ENCODE data around the gene ZNG1A. TPM values are rescaled to one million over a fixed set of nuclear protein-coding genes. Genes with fewer than 3 reads are reported as not detected.
"Not testable (repeated sequence)": the region's sequence is repeated elsewhere in the genome, so short reads cannot be mapped to it uniquely, and the experiment has no call there.

ZNG1A gene
- total and polyA plus RNA-seq, 4 donors: 37.5 to 51.4 (median 42.0) TPM

DNA sequence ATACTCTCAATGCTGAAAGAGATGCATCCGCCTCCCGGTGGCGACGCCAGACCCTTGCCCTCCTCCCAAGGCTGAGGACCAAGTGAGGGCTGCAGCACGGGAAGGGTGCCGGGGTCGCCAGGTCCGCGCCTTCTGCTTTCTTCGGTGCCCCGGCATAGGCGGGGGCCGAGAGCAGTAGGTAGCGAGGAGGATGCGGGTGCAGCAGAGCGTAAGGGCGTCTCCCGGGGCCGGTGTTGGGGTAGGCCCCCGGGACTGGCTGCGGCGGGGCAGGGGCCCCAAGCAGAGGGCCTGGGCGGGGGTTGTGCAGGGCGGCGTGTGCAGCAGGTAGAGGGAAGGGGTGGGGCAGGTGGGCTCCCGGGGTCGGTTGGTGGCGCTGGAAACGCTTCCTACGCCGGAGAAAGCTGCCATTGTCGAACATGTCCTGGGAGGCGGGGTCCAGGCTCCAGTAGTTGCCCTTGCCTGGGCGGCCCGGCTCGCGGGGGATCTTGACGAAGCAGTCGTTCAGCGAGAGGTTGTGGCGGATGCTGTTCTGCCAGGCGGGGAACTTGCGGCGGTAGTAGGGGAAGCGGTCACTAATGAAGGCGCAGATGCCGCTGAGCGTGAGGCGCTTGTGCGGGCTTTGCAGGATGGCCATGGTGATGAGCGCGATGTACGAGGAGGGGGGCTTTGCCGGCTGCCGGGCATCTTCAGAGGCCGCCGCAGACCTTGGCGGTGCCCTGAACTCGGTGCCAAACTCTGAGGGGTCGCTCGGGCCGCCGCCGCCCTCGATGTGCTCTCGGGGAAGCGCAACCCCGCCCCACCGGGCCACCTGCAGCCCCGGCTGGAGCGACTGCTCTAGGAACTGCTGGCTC is 61.5 kb downstream of the ZNG1A start:
- Histone ChIP-seq H3K4me1 (ENCODE audit: control insufficient read depth, insufficient read depth, low read length) (peaks cover 17% of the 10 kb centered on the region), H3K27me3 (ENCODE audit: control insufficient read depth, insufficient read depth, low read length) (peaks cover 37% of the 10 kb centered on the region)
- not testable (repeated sequence) for H3K4me3 ChIP-seq (ENCODE audit: low read depth, low read length); H3K36me3 ChIP-seq (ENCODE audit: control insufficient read depth, insufficient read depth, low read length); H3K9me3 ChIP-seq (ENCODE audit: control insufficient read depth, insufficient read depth, low read length); H3K27ac ChIP-seq (ENCODE audit: low read depth, low read length)
- 2% methylated on average over 33 of the region's 71 CpGs for WGBS (ENCODE audit: insufficient coverage)
- peak in 2 of 6 donors; percentile 8 to 10 for DNase-seq (ENCODE audit: low read depth in 4 of 6, low spot score in 6 of 6)

DNA sequence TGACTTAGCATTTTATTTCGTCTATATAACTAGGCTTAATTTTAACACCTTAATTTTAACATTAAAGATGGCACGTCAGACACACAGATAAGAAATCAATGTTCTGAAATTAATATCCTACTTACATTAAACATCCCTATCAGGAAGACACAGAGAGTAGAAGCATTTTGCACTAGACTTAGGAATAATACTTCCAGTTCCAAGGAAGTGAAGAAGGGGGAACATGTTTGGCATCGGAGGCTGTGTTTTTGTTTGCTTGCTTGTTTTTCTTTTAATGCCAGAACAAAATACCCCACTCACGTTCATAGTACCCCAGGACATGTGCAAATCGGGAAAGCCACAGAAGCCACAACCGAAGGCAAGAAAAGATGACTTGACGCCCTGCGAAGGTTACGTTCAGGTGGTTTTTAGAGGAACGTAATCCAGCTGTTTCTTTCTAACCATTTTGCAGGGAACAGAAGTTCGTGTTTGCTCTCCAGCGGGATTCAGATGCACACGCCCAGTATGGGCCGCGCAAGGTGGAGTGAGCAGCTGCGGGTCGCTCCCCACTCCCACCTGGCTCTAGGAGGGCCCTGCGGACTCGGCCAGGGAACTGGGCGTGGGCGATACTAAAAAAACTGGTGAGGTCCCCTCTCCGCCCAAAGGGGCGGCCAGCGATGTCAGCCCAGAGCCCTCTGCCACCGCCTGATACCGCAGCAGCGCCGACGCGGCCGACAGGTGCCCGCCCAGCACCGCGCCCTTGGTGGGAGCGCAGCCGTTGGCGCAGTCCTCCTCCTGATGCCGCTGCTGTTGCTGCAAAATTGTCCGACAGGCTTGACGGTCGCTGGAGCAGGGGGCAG is 62.4 kb downstream of the ZNG1A start:
- not testable (repeated sequence) for H3K9me3 ChIP-seq (ENCODE audit: control insufficient read depth, insufficient read depth, low read length); H3K27ac ChIP-seq (ENCODE audit: low read depth, low read length); H3K36me3 ChIP-seq (ENCODE audit: control insufficient read depth, insufficient read depth, low read length); H3K4me3 ChIP-seq (ENCODE audit: low read depth, low read length)
- 2% methylated on average over 31 of the region's 41 CpGs for WGBS (ENCODE audit: insufficient coverage)
- Histone ChIP-seq H3K27me3 (ENCODE audit: control insufficient read depth, insufficient read depth, low read length) (peaks cover 40% of the 10 kb centered on the region), H3K4me1 (ENCODE audit: control insufficient read depth, insufficient read depth, low read length) (peaks cover 17% of the 10 kb centered on the region)
- peak in 2 of 6 donors; percentile 6 to 31 for DNase-seq (ENCODE audit: low read depth in 4 of 6, low spot score in 6 of 6)

DNA sequence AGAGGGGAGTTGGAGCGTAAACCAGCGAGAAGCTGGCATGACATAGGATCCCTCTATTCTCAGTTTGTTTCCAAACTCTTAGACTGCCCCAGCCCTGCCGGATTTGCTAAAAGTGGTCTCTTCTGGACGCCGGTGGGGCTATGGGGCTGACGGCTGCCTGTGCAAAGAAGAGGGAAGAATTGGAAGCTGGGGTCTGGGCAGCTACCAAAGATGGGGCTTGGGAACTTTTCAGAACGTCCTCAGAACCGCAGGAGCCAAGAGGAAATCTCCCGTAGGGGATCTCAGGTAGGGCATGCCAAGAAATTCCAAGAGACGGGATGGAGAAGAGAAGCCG is 63.8 kb downstream of the ZNG1A start:
- not testable (repeated sequence) for H3K36me3 ChIP-seq (ENCODE audit: control insufficient read depth, insufficient read depth, low read length); H3K9me3 ChIP-seq (ENCODE audit: control insufficient read depth, insufficient read depth, low read length); H3K27ac ChIP-seq (ENCODE audit: low read depth, low read length); H3K4me3 ChIP-seq (ENCODE audit: low read depth, low read length)
- 0% methylated on average over 4 of the region's 11 CpGs for WGBS (ENCODE audit: insufficient coverage)
- DNase-seq (ENCODE audit: low read depth in 4 of 6, low spot score in 6 of 6): peak in 2 of 6 donors; percentile 23 to 27
- Histone ChIP-seq H3K4me1 (ENCODE audit: control insufficient read depth, insufficient read depth, low read length) (peaks cover 17% of the 10 kb centered on the region), H3K27me3 (ENCODE audit: control insufficient read depth, insufficient read depth, low read length) (peaks cover 40% of the 10 kb centered on the region)

DNA sequence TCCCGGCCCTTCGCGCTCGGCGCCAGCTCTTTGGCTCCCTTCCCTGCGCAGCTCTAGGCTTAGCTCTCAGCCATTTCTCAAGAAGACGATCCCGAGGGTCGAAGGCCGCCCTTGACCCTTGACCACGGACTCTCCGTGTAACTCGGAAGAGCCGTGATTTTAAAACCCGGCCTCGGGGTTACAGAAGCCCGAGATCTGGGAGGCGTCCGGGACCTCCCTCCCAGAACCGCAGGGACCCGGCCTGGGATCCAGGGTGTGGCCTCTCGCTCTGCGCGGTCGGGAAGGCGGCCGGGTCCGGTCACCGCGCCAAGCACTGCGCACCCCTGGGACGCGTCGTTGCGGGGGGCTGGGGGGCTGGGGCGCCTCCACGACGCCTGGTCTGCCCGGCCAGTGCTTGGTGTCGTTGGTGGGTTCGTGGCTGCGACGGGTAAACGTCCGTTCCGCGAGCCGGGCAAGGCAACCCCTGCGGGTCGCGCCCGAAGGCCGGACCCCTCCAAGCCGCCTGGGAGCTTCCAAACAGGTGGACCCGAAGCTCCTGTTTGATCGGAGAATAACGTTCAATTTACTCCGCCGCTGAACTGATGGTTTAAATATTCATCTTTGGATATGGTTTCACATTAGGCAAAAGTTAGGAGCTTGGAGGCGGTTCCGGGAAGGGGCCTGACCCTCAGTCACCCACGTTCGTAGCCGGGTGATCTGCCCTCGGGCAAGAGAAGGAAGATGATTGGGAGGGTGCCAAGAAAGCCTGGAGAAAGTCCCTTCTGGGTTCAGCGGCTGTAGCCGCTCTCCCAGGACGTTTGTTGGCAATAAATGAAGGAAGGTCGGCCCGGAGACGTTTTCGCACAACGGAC is 64.4 kb downstream of the ZNG1A start:
- WGBS (ENCODE audit: insufficient coverage): under 1% methylated on average over 67 of the region's 73 CpGs
- DNase-seq (ENCODE audit: low read depth in 4 of 6, low spot score in 6 of 6): peak in 2 of 6 donors; percentile 29 to 44
- H3K9me3 ChIP-seq (ENCODE audit: control insufficient read depth, insufficient read depth, low read length); H3K27ac ChIP-seq (ENCODE audit: low read depth, low read length); H3K4me3 ChIP-seq (ENCODE audit: low read depth, low read length); H3K36me3 ChIP-seq (ENCODE audit: control insufficient read depth, insufficient read depth, low read length): not testable (repeated sequence)
- Histone ChIP-seq H3K4me1 (ENCODE audit: control insufficient read depth, insufficient read depth, low read length) (peaks cover 17% of the 10 kb centered on the region), H3K27me3 (ENCODE audit: control insufficient read depth, insufficient read depth, low read length) (peaks cover 43% of the 10 kb centered on the region)

DNA sequence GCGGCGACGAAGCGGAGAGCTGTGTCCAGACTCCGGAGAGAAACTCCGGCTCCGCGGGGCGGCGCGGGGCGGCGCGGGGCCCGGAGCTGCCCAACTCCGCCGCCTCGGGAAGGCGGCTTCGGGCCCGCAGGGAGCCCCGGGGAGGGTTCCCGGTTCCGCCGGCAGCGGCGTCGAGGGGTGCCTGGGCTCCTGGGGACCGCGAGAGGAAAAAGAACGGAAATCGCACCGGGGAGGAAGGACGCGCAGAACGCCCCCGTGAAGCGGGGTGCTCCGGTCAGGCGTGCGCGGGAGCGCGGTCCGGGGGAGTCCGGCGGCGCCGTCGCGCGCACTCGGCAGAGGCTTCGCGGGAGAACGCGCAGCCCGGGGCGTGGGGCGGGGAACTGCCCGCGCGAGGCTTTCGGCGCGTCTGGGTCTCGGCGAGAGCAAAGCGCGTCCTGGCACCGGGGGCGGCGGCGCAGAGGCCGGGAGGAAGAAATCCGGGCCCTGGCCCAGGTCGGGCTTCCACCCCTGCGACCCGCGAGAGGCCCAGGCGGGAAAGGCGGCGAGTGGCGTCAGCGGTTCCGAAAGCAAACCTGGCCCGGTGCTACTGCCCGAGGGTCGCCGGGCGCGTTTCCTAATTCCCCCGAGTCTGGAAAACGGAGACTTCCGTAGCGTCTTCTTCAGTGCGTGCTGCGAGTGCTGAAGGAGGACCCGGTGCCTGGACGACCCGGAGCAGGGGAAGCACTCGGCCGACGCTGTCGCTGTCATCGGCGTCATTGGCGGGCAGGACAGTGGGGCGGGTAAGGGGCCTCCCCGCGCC is 65.2 kb downstream of the ZNG1A start:
- not testable (repeated sequence) for H3K9me3 ChIP-seq (ENCODE audit: control insufficient read depth, insufficient read depth, low read length); H3K27ac ChIP-seq (ENCODE audit: low read depth, low read length); H3K4me3 ChIP-seq (ENCODE audit: low read depth, low read length); H3K36me3 ChIP-seq (ENCODE audit: control insufficient read depth, insufficient read depth, low read length)
- peak in 2 of 6 donors; percentile 56 to 59 for DNase-seq (ENCODE audit: low read depth in 4 of 6, low spot score in 6 of 6)
- peaks cover 49% of the 10 kb centered on the region for H3K27me3 ChIP-seq (ENCODE audit: control insufficient read depth, insufficient read depth, low read length)
- under 1% methylated on average over 111 of the region's 111 CpGs for WGBS (ENCODE audit: insufficient coverage)
- peaks cover 17% of the 10 kb centered on the region for H3K4me1 ChIP-seq (ENCODE audit: control insufficient read depth, insufficient read depth, low read length)

- under 1% methylated on average over 23 of the region's 55 CpGs for WGBS (ENCODE audit: insufficient coverage)
- Histone ChIP-seq H3K27me3 (ENCODE audit: control insufficient read depth, insufficient read depth, low read length) (peaks cover 47% of the 10 kb centered on the region), H3K4me1 (ENCODE audit: control insufficient read depth, insufficient read depth, low read length) (peaks cover 16% of the 10 kb centered on the region)
- not testable (repeated sequence) for H3K27ac ChIP-seq (ENCODE audit: low read depth, low read length); H3K36me3 ChIP-seq (ENCODE audit: control insufficient read depth, insufficient read depth, low read length); H3K4me3 ChIP-seq (ENCODE audit: low read depth, low read length); H3K9me3 ChIP-seq (ENCODE audit: control insufficient read depth, insufficient read depth, low read length)
- peak in 2 of 6 donors; percentile 66 to 75 for DNase-seq (ENCODE audit: low read depth in 4 of 6, low spot score in 6 of 6)
Observed at GRCh38 chr9:112589-113467, 66.0 kb downstream of the ZNG1A start.

GRCh38 chr9:110672-111071 is 68.2 kb downstream of the ZNG1A start:
- H3K27ac ChIP-seq (ENCODE audit: low read depth, low read length); H3K4me3 ChIP-seq (ENCODE audit: low read depth, low read length); H3K36me3 ChIP-seq (ENCODE audit: control insufficient read depth, insufficient read depth, low read length); H3K9me3 ChIP-seq (ENCODE audit: control insufficient read depth, insufficient read depth, low read length): not testable (repeated sequence)
- peaks cover 14% of the 10 kb centered on the region for H3K4me1 ChIP-seq (ENCODE audit: control insufficient read depth, insufficient read depth, low read length)
- WGBS (ENCODE audit: insufficient coverage): no CpG with 5 or more reads among the region's 4 CpGs
- DNase-seq (ENCODE audit: low read depth in 4 of 6, low spot score in 6 of 6): peak in 1 of 6 donors; percentile 4
- peaks cover 39% of the 10 kb centered on the region for H3K27me3 ChIP-seq (ENCODE audit: control insufficient read depth, insufficient read depth, low read length)

DNA sequence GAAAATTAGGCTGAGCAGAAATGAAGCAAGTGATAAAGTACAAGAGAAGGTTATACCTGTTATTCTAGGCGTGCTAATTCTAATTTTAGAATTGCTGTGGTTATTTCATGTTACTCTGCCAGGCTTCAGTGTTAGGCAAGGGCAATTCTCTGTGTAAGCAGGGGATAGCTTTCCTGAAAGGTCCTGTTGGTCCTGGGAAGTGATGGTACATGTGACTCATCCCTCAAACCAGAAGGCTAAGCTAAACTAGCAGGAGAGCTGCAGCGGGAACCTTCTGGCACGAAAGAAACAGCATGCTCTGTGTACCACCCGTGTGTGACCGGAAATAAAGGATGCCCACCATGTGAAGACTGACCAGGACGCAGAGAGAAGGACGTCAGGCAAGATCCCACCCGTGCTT is 69.3 kb downstream of the ZNG1A start:
- not testable (repeated sequence) for H3K27ac ChIP-seq (ENCODE audit: low read depth, low read length); H3K4me3 ChIP-seq (ENCODE audit: low read depth, low read length); H3K4me1 ChIP-seq (ENCODE audit: control insufficient read depth, insufficient read depth, low read length); DNase-seq (ENCODE audit: low read depth in 4 of 6, low spot score in 6 of 6); H3K36me3 ChIP-seq (ENCODE audit: control insufficient read depth, insufficient read depth, low read length); H3K9me3 ChIP-seq (ENCODE audit: control insufficient read depth, insufficient read depth, low read length)
- no CpG with 5 or more reads among the region's 8 CpGs for WGBS (ENCODE audit: insufficient coverage)
- peaks cover 32% of the 10 kb centered on the region for H3K27me3 ChIP-seq (ENCODE audit: control insufficient read depth, insufficient read depth, low read length)
